IMR-90 (cell line): ENCODE data around the gene NUP210. TPM values are rescaled to one million over a fixed set of nuclear protein-coding genes. Genes with fewer than 3 reads are reported as not detected.
A peak's percentile ranks its signal among the peaks of the same experiment; 100 is the strongest.
"Not testable (repeated sequence)": the region's sequence is repeated elsewhere in the genome, so short reads cannot be mapped to it uniquely, and the experiment has no call there.

Experiments
- ATAC-seq: fragments of 200-7000 bp; cut with Tn5 transposase; 2 replicates; pipeline ENCODE4 v1.9.1; 2020; ENCODE audit warnings: low read depth, mild to moderate bottlenecking, moderate library complexity
- BruUV-seq: library from RNA; stranded (reverse); fragments of 400-500 nt; replicated peaks from 2 replicates; lab custom pipeline; 2021; lab: Mats Ljungman, UMichigan
- CTCF ChIA-PET: fragments of 300-600 bp; formaldehyde crosslinking; extraction: SDS; loops from one replicate; lab custom pipeline; 2021; ENCODE audit warnings: antibody characterized with exemption; lab: Yijun Ruan, JAX
- POLR2A ChIA-PET: fragments of 300-600 bp; sonication (Branson Sonifier 250); formaldehyde crosslinking; loops from one replicate; lab custom pipeline; 2022; ENCODE audit warnings: antibody characterized with exemption; ENCODE audit not compliant: unreplicated experiment; lab: Charles Lee
- DNase-seq: peaks from one replicate; pipeline ENCODE4 v3.0.0; 2013
- H2AFZ ChIP-seq: replicated peaks from 2 replicates; pipeline ENCODE3; 2013; ENCODE audit warnings: low read length, mild to moderate bottlenecking; ENCODE audit not compliant: poor library complexity
- H2AK5ac ChIP-seq: 2 replicates; pipeline ENCODE4 v1.6.1; 2013; ENCODE audit warnings: low read depth, low read length, inconsistent platforms
- H2AK9ac ChIP-seq: replicated peaks from 2 replicates; pipeline ENCODE3; 2013; ENCODE audit warnings: mild to moderate bottlenecking, low read depth, low read length, moderate library complexity; ENCODE audit not compliant: poor library complexity
- H2BK120ac ChIP-seq: 2 replicates; pipeline ENCODE4 v1.6.1; 2013; ENCODE audit warnings: low read depth, low read length, inconsistent platforms
- H2BK15ac ChIP-seq: 3 replicates; pipeline ENCODE4 v1.6.1; 2013; ENCODE audit warnings: low read depth, low read length, inconsistent platforms
- H2BK20ac ChIP-seq: 2 replicates; pipeline ENCODE4 v1.6.1; 2013; ENCODE audit warnings: low read depth, mild to moderate bottlenecking, inconsistent platforms, low read length, moderate library complexity
- H2BK5ac ChIP-seq: 2 replicates; pipeline ENCODE4 v1.6.1; 2013; ENCODE audit warnings: mild to moderate bottlenecking, low read depth, low read length, inconsistent platforms; ENCODE audit not compliant: poor library complexity, severe bottlenecking
- H3K14ac ChIP-seq: replicated peaks from 2 replicates; pipeline ENCODE4 v1.6.1; 2013; ENCODE audit warnings: low read depth, low read length, inconsistent platforms
- H3K18ac ChIP-seq: 2 replicates; pipeline ENCODE4 v1.6.1; 2013; ENCODE audit warnings: low read depth, low read length, control low read depth
- H3K23ac ChIP-seq: 2 replicates; pipeline ENCODE4 v1.6.1; 2013; ENCODE audit warnings: low read depth, low read length, inconsistent platforms
- H3K27ac ChIP-seq: 2 replicates; pipeline ENCODE4 v1.5.1; 2013; ENCODE audit warnings: mild to moderate bottlenecking, control low read depth, low read length; ENCODE audit not compliant: insufficient read depth
- H3K27me3 ChIP-seq: 2 replicates; pipeline ENCODE4 v1.6.1; 2013; ENCODE audit warnings: low read length; ENCODE audit not compliant: control insufficient read depth, insufficient read depth
- H3K36me3 ChIP-seq: 2 replicates; pipeline ENCODE4 v1.6.1; 2013; ENCODE audit warnings: low read length, mixed read lengths; ENCODE audit not compliant: control insufficient read depth, insufficient read depth
- H3K4ac ChIP-seq: 2 replicates; pipeline ENCODE4 v1.6.1; 2013; ENCODE audit warnings: low read depth, low read length, inconsistent platforms
- H3K4me1 ChIP-seq: 2 replicates; pipeline ENCODE4 v1.6.1; 2013; ENCODE audit warnings: low read length, mixed read lengths; ENCODE audit not compliant: control insufficient read depth, insufficient read depth
- H3K4me2 ChIP-seq: 2 replicates; pipeline ENCODE4 v1.6.1; 2013; ENCODE audit warnings: low read depth, mild to moderate bottlenecking, control low read depth, low read length, moderate library complexity
- H3K4me3 ChIP-seq: 2 replicates; pipeline ENCODE4 v1.5.1; 2013; ENCODE audit warnings: low read depth, mild to moderate bottlenecking, control low read depth, low read length, moderate library complexity; ENCODE audit not compliant: insufficient read depth
- H3K56ac ChIP-seq: 2 replicates; pipeline ENCODE4 v1.6.1; 2013; ENCODE audit warnings: low read length, inconsistent platforms; ENCODE audit not compliant: insufficient read depth; ENCODE audit errors: extremely low read depth
- H3K79me1 ChIP-seq, 2 experiments: 2 replicates each; pipeline ENCODE4 v1.6.1; 2013; ENCODE audit warnings: low read length in 2 of 2, inconsistent platforms in 1 of 2, low read depth in 1 of 2
- H3K9ac ChIP-seq: 2 replicates; pipeline ENCODE4 v1.6.1; 2013; ENCODE audit warnings: low read depth, low read length, control low read depth
- H3K9me1 ChIP-seq: 2 replicates; pipeline ENCODE4 v1.6.1; 2013; ENCODE audit warnings: low read length, inconsistent platforms; ENCODE audit not compliant: insufficient read depth
- H3K9me3 ChIP-seq: 2 replicates; pipeline ENCODE4 v1.6.1; 2013; ENCODE audit warnings: low read length; ENCODE audit not compliant: control insufficient read depth, insufficient read depth
- H4K20me1 ChIP-seq: 2 replicates; pipeline ENCODE4 v1.6.1; 2013; ENCODE audit warnings: low read length, inconsistent platforms; ENCODE audit not compliant: insufficient read depth
- H4K5ac ChIP-seq: 2 replicates; pipeline ENCODE4 v1.6.1; 2013; ENCODE audit warnings: mild to moderate bottlenecking, low read depth, low read length, control low read depth
- H4K8ac ChIP-seq, 2 experiments: 2 replicates each; pipeline ENCODE4 v1.6.1; 2013; ENCODE audit warnings: low read depth in 2 of 2, low read length in 2 of 2, control low read depth in 1 of 2, inconsistent platforms in 1 of 2
- H4K91ac ChIP-seq: 2 replicates; pipeline ENCODE4 v1.6.1; 2013; ENCODE audit warnings: low read depth, low read length, inconsistent platforms; ENCODE audit not compliant: insufficient read depth
- CHD1 ChIP-seq: IDR thresholded peaks from 2 replicates; pipeline ENCODE4 v1.6.1; 2012; ENCODE audit warnings: low read depth, low read length, improper control_type of control experiment
- RCOR1 ChIP-seq: IDR thresholded peaks from 2 replicates; pipeline ENCODE4 v1.6.1; 2012; ENCODE audit warnings: mild to moderate bottlenecking, low read length, improper control_type of control experiment; ENCODE audit not compliant: insufficient replicate concordance
- WGBS, 2 experiments: methylation state at CpG; one replicate each; pipeline versions ENCODE4 v1.1.5 to v1.1.7; 2013; ENCODE audit warnings: missing lambda C conversion rate in 2 of 2; ENCODE audit not compliant: insufficient read length in 1 of 2; ENCODE audit errors: extremely low coverage in 2 of 2; 5-methylcytosine and 5-hydroxymethylcytosine counted together
- dilution Hi-C: fragments of 300-500 bp; cut with HindIII; formaldehyde crosslinking; loops from one replicate; pipeline ENCODE4 v1.14.3; 2018; ENCODE audit warnings: low sequenced_read_pairs; ENCODE audit not compliant: unreplicated experiment
- in situ Hi-C: fragments of 300-500 bp; cut with MboI; formaldehyde crosslinking; loops from 3 replicates; pipeline ENCODE4 v1.14.3; 2019; ENCODE audit warnings: low sequenced_read_pairs, inconsistent platforms, mixed read lengths
- intact Hi-C: fragments of 100-400 bp; cut with micrococcal nuclease; formaldehyde crosslinking; loops from 2 replicates; pipeline ENCODE4 v1.10.0; 2022
- polyA plus RNA-seq, 3 experiments: library from polyadenylated mRNA; depleted of rRNA; stranded (reverse); fragments of >200 nt; gene quantifications; 2 replicates each; pipeline ENCODE4 v1.2.3, GENCODE V29; 2012; ENCODE audit warnings: low replicate concordance in 1 of 3
- total RNA-seq: library from RNA; depleted of rRNA; stranded (reverse); fragments of >200 nt; gene quantifications from 2 replicates; pipeline ENCODE4 v1.2.3, GENCODE V29; 2012

The NUP210 gene
- total and polyA plus RNA-seq, 2 of the 4 experiments (the other 2 are of a cell fraction), result under 0.01 to 0.03 TPM

GRCh38 chr3:13378155-13378554 is 42.0 kb downstream of the NUP210 start:
- dilution Hi-C loops (no loop called here), intact Hi-C loops (no loop called here), in situ Hi-C loops (no loop called here)
- ATAC-seq (no peak), DNase-seq (peak; percentile 5)
- Histone ChIP-seq H3K79me1 (no peaks in the 10 kb centered on the region), H3K9me3 (no peaks in the 10 kb centered on the region), H3K4me1 (peaks cover 22% of the 10 kb centered on the region), H3K27ac (no peak overlapping the region), H3K27me3 (no peaks in the 10 kb centered on the region; the same call in 1 of the 2 replicates), H2BK20ac (0 out of 2 replicates have a peak overlapping the region, but pooled peaks have one; percentile 3), H3K14ac (no peak overlapping the region), H2BK5ac (no peak overlapping the region), H3K9me1 (peaks cover 20% of the 10 kb centered on the region; the same call in 1 of the 2 replicates), H3K9ac (no peak overlapping the region), H2AK9ac (no peak overlapping the region), H4K5ac (no peak overlapping the region), H3K56ac (no peak overlapping the region), H3K4me3 (no peak overlapping the region), H3K23ac (no peak overlapping the region), H2BK120ac (peak overlapping the region; percentile 41; the same call in 1 of the 2 replicates), H3K18ac (no peak overlapping the region), H2AK5ac (peak overlapping the region; percentile 82), H2AFZ (peak overlapping the region; percentile 44), H4K91ac (peak overlapping the region; percentile 13; the same call in 1 of the 2 replicates), H3K4me2 (no peak overlapping the region), H3K4ac (peak overlapping the region; percentile 27; the same call in 1 of the 2 replicates), H4K8ac (no peak overlapping the region), H4K20me1 (no peaks in the 10 kb centered on the region), H3K36me3 (no peaks in the 10 kb centered on the region), H2BK15ac (peak overlapping the region; percentile 78; the same call in 1 of the 3 replicates)
- POLR2A ChIA-PET, result no interaction called here
- WGBS, 2 experiments, result 85% methylated on average over 4 of the region's 5 CpGs; no CpG with 5 or more reads in 1 of the 2 experiments
- TF ChIP-seq CHD1 (no peak), RCOR1 (no peak)
- no TSS peak for BruUV-seq
- CTCF ChIA-PET, result interaction anchor here (0.9 kb wide), 1 partner anchor 24 kb away, joined by 3 read pairs; no protein-coding TSS in a partner anchor

GRCh38 chr3:13377741-13378140 is 42.4 kb downstream of the NUP210 start:
- H4K8ac ChIP-seq, H3K23ac ChIP-seq, H3K9ac ChIP-seq, H2BK20ac ChIP-seq, H2AK9ac ChIP-seq, ATAC-seq, H3K79me1 ChIP-seq, H3K4me2 ChIP-seq, H3K4me3 ChIP-seq, H4K20me1 ChIP-seq, H3K56ac ChIP-seq, intact Hi-C loops, H3K18ac ChIP-seq, H3K9me3 ChIP-seq, in situ Hi-C loops, dilution Hi-C loops, DNase-seq, H3K14ac ChIP-seq, H2BK5ac ChIP-seq, H3K27me3 ChIP-seq, H3K36me3 ChIP-seq, H4K5ac ChIP-seq, H3K27ac ChIP-seq, H4K91ac ChIP-seq, BruUV-seq, POLR2A ChIA-PET: not testable (repeated sequence)
- WGBS, 2 experiments, result 90% methylated on average over 2 of the region's 2 CpGs; no CpG with 5 or more reads in 1 of the 2 experiments
- Histone ChIP-seq H2BK15ac (peak overlapping the region; percentile 78; the same call in 1 of the 3 replicates), H3K9me1 (peaks cover 20% of the 10 kb centered on the region; the same call in 1 of the 2 replicates), H3K4me1 (peaks cover 22% of the 10 kb centered on the region), H3K4ac (0 out of 2 replicates have a peak overlapping the region, but pooled peaks have one; percentile 27), H2BK120ac (peak overlapping the region; percentile 41; the same call in 1 of the 2 replicates), H2AK5ac (peak overlapping the region; percentile 82), H2AFZ (peak overlapping the region; percentile 44)
- CTCF ChIA-PET, result interaction anchor here (0.9 kb wide), 1 partner anchor 24 kb away, joined by 3 read pairs; no protein-coding TSS in a partner anchor
